ENCODE measurements around the gene LILRA1. TPM values are rescaled to one million over a fixed set of nuclear protein-coding genes. Genes with fewer than 3 reads are reported as not detected.
"Not testable (repeated sequence)": the region's sequence is repeated elsewhere in the genome, so short reads cannot be mapped to it uniquely, and the experiment has no call there.

LILRA1 gene
- total RNA-seq, 6 donors from 2014 or later, result 0.69 to 14.5 (median 4.0) TPM

DNA sequence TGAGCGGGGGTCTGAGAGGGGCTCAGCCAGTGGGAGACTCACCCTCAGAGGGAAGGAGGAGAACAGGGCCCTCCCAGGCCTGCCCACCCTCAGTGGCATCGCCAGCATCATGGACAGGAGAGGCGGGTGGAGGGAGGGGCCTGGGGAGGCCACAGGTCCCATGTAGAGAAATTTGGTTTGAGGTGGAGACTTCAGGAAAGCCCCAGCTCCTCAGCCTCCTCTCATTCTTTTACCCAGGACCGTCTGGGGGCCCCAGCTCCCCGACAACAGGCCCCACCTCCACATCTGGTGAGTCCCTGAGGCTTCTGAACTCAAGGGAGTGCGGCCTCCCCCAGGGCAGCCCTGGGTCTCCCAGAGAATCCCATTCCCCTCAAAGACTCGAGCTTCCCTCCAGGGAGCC, 40.0 kb downstream of the LILRA1 start:
- H3K27ac ChIP-seq, result no peak overlapping the region
- H3K4me3 ChIP-seq, result no peak overlapping the region
- H3K4me1 ChIP-seq, result peaks cover 0 to 6% (median 2%) of the 10 kb centered on the region in 4 donors
- TF ChIP-seq, protein P1, sequence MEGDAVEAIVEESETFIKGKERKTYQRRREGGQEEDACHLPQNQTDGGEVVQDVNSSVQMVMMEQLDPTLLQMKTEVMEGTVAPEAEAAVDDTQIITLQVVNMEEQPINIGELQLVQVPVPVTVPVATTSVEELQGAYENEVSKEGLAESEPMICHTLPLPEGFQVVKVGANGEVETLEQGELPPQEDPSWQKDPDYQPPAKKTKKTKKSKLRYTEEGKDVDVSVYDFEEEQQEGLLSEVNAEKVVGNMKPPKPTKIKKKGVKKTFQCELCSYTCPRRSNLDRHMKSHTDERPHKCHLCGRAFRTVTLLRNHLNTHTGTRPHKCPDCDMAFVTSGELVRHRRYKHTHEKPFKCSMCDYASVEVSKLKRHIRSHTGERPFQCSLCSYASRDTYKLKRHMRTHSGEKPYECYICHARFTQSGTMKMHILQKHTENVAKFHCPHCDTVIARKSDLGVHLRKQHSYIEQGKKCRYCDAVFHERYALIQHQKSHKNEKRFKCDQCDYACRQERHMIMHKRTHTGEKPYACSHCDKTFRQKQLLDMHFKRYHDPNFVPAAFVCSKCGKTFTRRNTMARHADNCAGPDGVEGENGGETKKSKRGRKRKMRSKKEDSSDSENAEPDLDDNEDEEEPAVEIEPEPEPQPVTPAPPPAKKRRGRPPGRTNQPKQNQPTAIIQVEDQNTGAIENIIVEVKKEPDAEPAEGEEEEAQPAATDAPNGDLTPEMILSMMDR (IDR thresholded peaks at IDR 0.05), result no peak
- no peak for TF ChIP-seq EP300 (IDR thresholded peaks at IDR 0.05)
- TF ChIP-seq POLR2AphosphoS5 (IDR thresholded peaks at IDR 0.05), result no peak
- TF ChIP-seq POLR2A (IDR thresholded peaks at IDR 0.05), result no peak
- H3K36me3 ChIP-seq, result no peaks in the 10 kb centered on the region
- H3K9me3 ChIP-seq, result no peaks in the 10 kb centered on the region
- DNase-seq (no peak), ATAC-seq (ENCODE audit: low FRiP score in 2 of 2) (no peak)
- H3K27me3 ChIP-seq, result no peaks in the 10 kb centered on the region
- 63 to 83% methylated on average over 5 to 7 of the region's 7 CpGs for WGBS, 2 donors

GRCh38 chr19:54636081-54636480, 42.6 kb downstream of the LILRA1 start:
- H3K4me1 ChIP-seq; ATAC-seq (ENCODE audit: low FRiP score in 2 of 2); H3K27me3 ChIP-seq; H3K4me3 ChIP-seq; H3K36me3 ChIP-seq; H3K9me3 ChIP-seq; H3K27ac ChIP-seq; DNase-seq: not testable (repeated sequence)
- WGBS, 2 donors, result 27 to 36% methylated on average over 12 of the region's 12 CpGs

- H3K27ac ChIP-seq, result no peak overlapping the region
- H3K9me3 ChIP-seq, result no peaks in the 10 kb centered on the region
- no peaks in the 10 kb centered on the region for H3K4me1 ChIP-seq
- DNase-seq, result no peak
- TF ChIP-seq POLR2AphosphoS5 (IDR thresholded peaks at IDR 0.05) (no peak), EP300 (IDR thresholded peaks at IDR 0.05) (no peak), POLR2A (IDR thresholded peaks at IDR 0.05) (no peak)
- TF ChIP-seq, protein P1 (IDR thresholded peaks at IDR 0.05), result no peak
- ATAC-seq (ENCODE audit: low FRiP score in 2 of 2), result no peak
- H3K36me3 ChIP-seq, result no peaks in the 10 kb centered on the region
- H3K4me3 ChIP-seq, result no peak overlapping the region
- 84 to 89% methylated on average over 18 of the region's 18 CpGs for WGBS, 2 donors
- H3K27me3 ChIP-seq, result no peaks in the 10 kb centered on the region
These were observed 45.3 kb downstream of the LILRA1 start for GRCh38 chr19:54638683-54639082.

DNA sequence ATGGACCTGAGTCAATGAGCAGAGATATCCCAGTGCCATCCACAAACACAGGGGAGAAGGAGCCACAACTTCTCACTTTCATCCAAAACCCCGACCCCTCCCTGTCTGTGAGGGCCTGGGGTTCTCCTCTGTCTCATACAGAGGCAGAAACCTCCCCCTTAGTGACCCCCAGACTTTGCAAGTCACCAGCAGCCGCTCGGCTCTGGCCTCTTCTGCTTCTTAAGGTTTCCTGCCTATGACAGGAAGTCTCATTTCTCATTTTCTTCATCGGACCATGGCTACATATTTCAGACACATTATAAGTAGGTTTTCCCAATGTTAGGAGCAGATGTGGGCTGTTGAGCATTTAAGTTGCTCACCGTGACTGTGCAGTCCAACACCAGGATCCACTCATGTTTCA, 49.5 kb downstream of the LILRA1 start:
- not testable (repeated sequence) for H3K4me3 ChIP-seq, H3K27me3 ChIP-seq, H3K9me3 ChIP-seq, H3K36me3 ChIP-seq, H3K4me1 ChIP-seq, H3K27ac ChIP-seq, DNase-seq
- WGBS, 2 donors, result 40 to 52% methylated on average over 4 to 5 of the region's 5 CpGs
- peak; percentile 40 to 55 for ATAC-seq (ENCODE audit: low FRiP score in 2 of 2)

DNA sequence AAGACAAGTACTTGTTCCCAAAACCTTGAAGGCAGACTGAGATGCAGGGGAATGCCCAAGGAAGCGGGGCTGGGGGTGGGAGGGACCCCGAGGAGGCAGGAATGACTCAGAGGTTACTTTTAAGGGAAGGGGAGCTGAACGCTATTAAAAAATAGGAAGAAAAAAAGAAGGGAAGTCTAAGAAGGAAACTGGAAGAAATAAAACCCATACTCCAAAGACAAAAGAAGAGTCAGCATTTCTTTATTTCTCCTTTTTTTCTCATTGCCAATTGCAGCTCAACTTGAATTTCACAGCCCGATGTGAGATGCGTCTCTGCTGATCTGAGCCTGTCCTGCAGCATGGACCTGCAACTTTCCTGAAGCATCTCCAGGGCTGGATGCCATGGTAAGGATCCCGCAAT, 50.2 kb downstream of the LILRA1 start:
- H3K4me3 ChIP-seq, H3K4me1 ChIP-seq, H3K9me3 ChIP-seq, DNase-seq, H3K27me3 ChIP-seq, H3K36me3 ChIP-seq: not testable (repeated sequence)
- ATAC-seq (ENCODE audit: low FRiP score in 2 of 2), result peak in 1 of 2 donors; percentile 69
- 65 to 73% methylated on average over 6 of the region's 6 CpGs for WGBS, 2 donors
- H3K27ac ChIP-seq, result peak overlapping the region in 1 of 4 donors; percentile 19

DNA sequence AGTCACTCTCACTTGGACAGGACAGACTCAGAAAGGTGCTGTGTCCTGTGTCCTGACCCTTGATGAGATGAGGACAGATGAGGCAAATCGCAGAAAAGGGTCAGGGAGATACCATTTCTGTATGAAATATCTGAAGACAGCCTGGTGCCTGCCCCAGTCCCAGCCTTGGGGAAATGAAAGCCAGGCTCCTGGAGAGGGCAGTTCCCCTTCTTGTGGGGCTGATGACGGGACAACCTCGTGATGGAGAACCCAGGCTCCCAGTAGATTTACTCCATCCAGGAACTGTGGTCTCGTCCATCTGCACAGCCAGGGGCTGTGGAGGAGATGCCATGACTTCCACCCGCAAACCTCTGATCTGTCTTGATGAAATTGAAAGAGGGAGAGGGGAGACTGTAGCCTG, 50.6 kb downstream of the LILRA1 start:
- Histone ChIP-seq H3K9me3 (no peaks in the 10 kb centered on the region), H3K4me1 (no peaks in the 10 kb centered on the region), H3K27ac (peak overlapping the region in 1 of 4 donors; percentile 19), H3K4me3 (no peak overlapping the region), H3K27me3 (no peaks in the 10 kb centered on the region), H3K36me3 (no peaks in the 10 kb centered on the region)
- WGBS, 2 donors, result 60 to 68% methylated on average over 2 to 5 of the region's 5 CpGs
- peak; percentile 57 to 89 for ATAC-seq (ENCODE audit: low FRiP score in 2 of 2)
- TF ChIP-seq, protein P1 (IDR thresholded peaks at IDR 0.05), result no peak
- peak in 1 of 4 donors; percentile 57 for TF ChIP-seq POLR2A (IDR thresholded peaks at IDR 0.05)
- peak in 1 of 2 donors; percentile 70 for DNase-seq

All from upper lobe of left lung (tissue), 6 donors.